ENCODE measurements around the gene TRAPPC1. TPM values are rescaled to one million over a fixed set of nuclear protein-coding genes. Genes with fewer than 3 reads are reported as not detected.
A peak's percentile ranks its signal among the peaks of the same experiment; 100 is the strongest.

The TRAPPC1 gene
- total and polyA plus RNA-seq, 2 of the 8 experiments (the other 6 are each of a cell fraction or from before 2014, with no cell fraction given) = 114 to 170 TPM

GRCh38 chr17:7916385-7916682, 15.4 kb downstream of the TRAPPC1 start (continued):
- TF ChIP-seq E2F6 (IDR thresholded peaks at IDR 0.05) = peak; percentile 10; the same call in 1 of the 2 replicates
- no peak for TF ChIP-seq BACH1 (IDR thresholded peaks at IDR 0.05; ENCODE audit: low read length)
